ENCODE results near the gene PECR. TPM values are rescaled to one million over a fixed set of nuclear protein-coding genes. Genes with fewer than 3 reads are reported as not detected.

The PECR gene
- total RNA-seq (28.0 TPM), polyA plus RNA-seq (10 to 100 TPM; 43.2 to 73.8 (median 49.0) TPM)

DNA sequence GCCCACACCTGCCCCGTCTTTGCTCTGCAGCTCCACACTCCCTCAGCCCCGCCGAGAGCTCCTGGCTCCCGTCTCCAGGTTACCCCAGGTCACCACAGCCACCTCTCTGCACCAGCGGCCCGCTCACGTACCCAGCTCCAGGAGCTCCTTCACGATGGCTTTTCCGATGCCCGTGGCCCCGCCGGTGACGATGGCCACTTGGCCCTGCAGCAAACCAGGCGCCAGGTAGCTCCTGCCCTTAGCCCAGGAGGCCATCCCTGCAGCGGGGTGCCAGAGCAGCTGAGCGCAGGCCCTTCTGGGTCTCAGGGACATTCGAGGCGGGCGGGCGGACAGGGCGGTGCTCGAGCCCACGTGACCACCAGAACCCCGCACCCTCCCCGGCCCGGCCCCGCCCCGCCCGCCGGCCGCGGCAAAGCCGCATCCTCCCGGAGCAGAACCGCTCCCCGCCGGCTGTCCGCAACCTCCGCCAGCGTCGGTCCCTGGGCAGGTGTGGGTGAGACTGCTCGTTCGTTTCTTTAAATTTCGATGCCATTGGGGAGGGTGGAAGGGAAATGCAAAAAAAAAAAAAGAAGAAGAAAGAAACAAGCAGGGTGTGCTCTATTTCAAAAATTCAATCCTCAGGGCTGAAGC is at the start of gene PECR, which contains the start of gene TMEM169:
Gene PECR (minus strand): TSS at position 323 of the 630 bp plus-strand sequence. CDS start 68 bp downstream, at position 255.
Gene TMEM169 (plus strand): TSS at position 433 of the 630 bp plus-strand sequence. CDS start 14,045 bp downstream, outside the sequence.
- H3K27me3 ChIP-seq (ENCODE audit: control insufficient read depth, insufficient read depth, low read length): no peaks in the 10 kb centered on the region
- peak within 1 kb of the TSS; percentile 94 for H3K4me3 ChIP-seq (ENCODE audit: low read depth, low read length)
- no peaks in the 10 kb centered on the region for H3K27me3 Mint-ChIP-seq
- H3K36me3 ChIP-seq (ENCODE audit: control insufficient read depth, insufficient read depth, low read length): no peaks in the 10 kb centered on the region
- peaks cover 24 to 76% (median 49%) of the 10 kb centered on the region in 4 donors for H3K4me1 Mint-ChIP-seq
- peak within 1 kb of the TSS; percentile 86 to 100 (median 98) for H3K4me3 Mint-ChIP-seq
- peak within 1 kb of the TSS; percentile 89 to 99 (median 90) for H3K27ac Mint-ChIP-seq
- peaks cover 57% of the 10 kb centered on the region for H3K4me1 ChIP-seq (ENCODE audit: control insufficient read depth, insufficient read depth, low read length, poor library complexity, severe bottlenecking)
- no peaks in the 10 kb centered on the region for H3K9me3 ChIP-seq (ENCODE audit: control insufficient read depth in 2 of 2, low read length in 2 of 2)
- peak within 1 kb of the TSS; percentile 82 for H3K27ac ChIP-seq (ENCODE audit: insufficient read depth, low read length, poor library complexity, severe bottlenecking)
- no peaks in the 10 kb centered on the region for H3K9me3 Mint-ChIP-seq
- ATAC-seq (ENCODE audit: low read depth in 2 of 2) (peak; percentile 81 to 87), DNase-seq (peak; percentile 73 to 88 (median 74))
- H3K36me3 Mint-ChIP-seq: peaks cover 1% of the 10 kb centered on the region

DNA sequence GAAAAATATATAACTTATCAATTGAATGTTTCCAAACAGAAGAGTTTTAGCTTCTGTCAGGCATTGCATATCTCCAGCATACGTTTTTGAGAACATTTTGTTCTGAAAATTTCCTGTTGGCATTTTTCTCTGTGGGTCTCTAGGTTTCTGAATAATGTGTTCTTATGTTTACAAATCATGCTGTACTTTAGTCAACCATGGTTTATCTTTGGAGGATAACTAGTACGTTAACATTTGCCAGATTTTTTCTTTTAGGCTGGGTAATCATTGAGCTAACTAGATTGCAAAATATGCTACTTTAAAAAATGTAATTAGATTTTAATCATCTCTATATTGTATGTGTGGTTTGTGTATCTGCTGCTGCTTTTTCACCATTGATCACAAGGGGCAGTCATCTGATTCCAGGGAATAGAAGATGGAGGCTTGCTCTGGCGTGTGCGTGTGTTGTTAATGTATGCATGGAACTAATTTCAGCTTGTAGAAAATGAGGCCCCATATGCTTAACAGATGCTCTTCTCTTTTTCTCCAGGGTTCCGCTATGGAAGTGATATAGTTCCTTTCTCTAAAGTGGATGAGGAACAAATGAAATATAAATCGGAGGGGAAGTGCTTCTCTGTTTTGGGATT is 48.9 kb upstream of the PECR start:
- Histone ChIP-seq H3K27me3 (ENCODE audit: control insufficient read depth, insufficient read depth, low read length) (no peaks in the 10 kb centered on the region), H3K36me3 (ENCODE audit: control insufficient read depth, insufficient read depth, low read length) (peaks cover 94% of the 10 kb centered on the region), H3K9me3 (ENCODE audit: control insufficient read depth in 2 of 2, low read length in 2 of 2) (no peaks in the 10 kb centered on the region), H3K4me1 (ENCODE audit: control insufficient read depth, insufficient read depth, low read length, poor library complexity, severe bottlenecking) (peaks cover 31% of the 10 kb centered on the region), H3K4me3 (ENCODE audit: low read depth, low read length) (peak overlapping the region; percentile 45), H3K27ac (ENCODE audit: insufficient read depth, low read length, poor library complexity, severe bottlenecking) (no peak overlapping the region)
- Mint-ChIP-seq H3K4me1 (peaks cover 48 to 70% (median 54%) of the 10 kb centered on the region in 4 donors), H3K27me3 (no peaks in the 10 kb centered on the region), H3K27ac (peak overlapping the region in 1 of 3 donors; percentile 55), H3K36me3 (peaks cover 72% of the 10 kb centered on the region), H3K9me3 (no peaks in the 10 kb centered on the region), H3K4me3 (no peak overlapping the region)
- ATAC-seq (ENCODE audit: low read depth in 2 of 2) (no peak), DNase-seq (no peak)

DNA sequence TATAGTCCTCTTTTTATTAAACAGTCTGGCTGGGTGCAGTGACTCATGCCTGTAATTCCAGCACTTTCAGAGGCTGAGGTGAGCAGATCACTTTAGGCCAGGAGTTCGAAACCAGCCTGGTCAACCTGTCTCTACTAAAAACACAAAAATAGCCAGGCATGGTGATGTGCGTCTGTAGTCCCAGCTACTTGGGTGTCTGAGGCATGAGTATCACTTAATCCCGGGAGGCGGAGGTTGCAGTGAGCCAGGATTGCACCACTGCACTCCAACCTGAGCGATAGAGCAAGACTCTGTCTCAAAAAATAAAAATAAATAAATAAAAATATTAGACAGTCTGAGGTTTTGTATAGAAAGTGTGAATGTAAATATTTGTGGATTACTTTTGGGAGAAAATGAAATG is 45.3 kb upstream of the PECR start:
- Mint-ChIP-seq H3K27ac (peak overlapping the region in 2 of 3 donors; percentile 32 to 46), H3K36me3 (peaks cover 65% of the 10 kb centered on the region)
- no peak for DNase-seq

GRCh38 chr2:216121255-216121654 is 39.6 kb upstream of the PECR start:
- H3K36me3 Mint-ChIP-seq: peaks cover 60% of the 10 kb centered on the region
- H3K27me3 Mint-ChIP-seq: no peaks in the 10 kb centered on the region
- H3K9me3 ChIP-seq (ENCODE audit: control insufficient read depth in 2 of 2, low read length in 2 of 2): no peaks in the 10 kb centered on the region
- no peak overlapping the region for H3K4me3 ChIP-seq (ENCODE audit: low read depth, low read length)
- H3K4me1 ChIP-seq (ENCODE audit: control insufficient read depth, insufficient read depth, low read length, poor library complexity, severe bottlenecking): peaks cover 42% of the 10 kb centered on the region
- no peaks in the 10 kb centered on the region for H3K27me3 ChIP-seq (ENCODE audit: control insufficient read depth, insufficient read depth, low read length)
- no peaks in the 10 kb centered on the region for H3K9me3 Mint-ChIP-seq
- peak overlapping the region; percentile 40 to 78 (median 73) for H3K27ac Mint-ChIP-seq
- H3K27ac ChIP-seq (ENCODE audit: insufficient read depth, low read length, poor library complexity, severe bottlenecking): peak overlapping the region; percentile 7
- H3K36me3 ChIP-seq (ENCODE audit: control insufficient read depth, insufficient read depth, low read length): peaks cover 90% of the 10 kb centered on the region
- no peak for DNase-seq
- ATAC-seq (ENCODE audit: low read depth in 2 of 2): no peak
- peaks cover 32 to 81% (median 46%) of the 10 kb centered on the region in 4 donors for H3K4me1 Mint-ChIP-seq
- peak overlapping the region in 2 of 4 donors; percentile 15 to 48 for H3K4me3 Mint-ChIP-seq

More for the DNA sequence above, 45.3 kb upstream of the PECR start:
- no peak for ATAC-seq (ENCODE audit: low read depth in 2 of 2)
- Histone ChIP-seq H3K4me3 (ENCODE audit: low read depth, low read length) (no peak overlapping the region), H3K9me3 (ENCODE audit: control insufficient read depth in 2 of 2, low read length in 2 of 2) (no peaks in the 10 kb centered on the region), H3K27ac (ENCODE audit: insufficient read depth, low read length, poor library complexity, severe bottlenecking) (no peak overlapping the region), H3K4me1 (ENCODE audit: control insufficient read depth, insufficient read depth, low read length, poor library complexity, severe bottlenecking) (peaks cover 30% of the 10 kb centered on the region), H3K27me3 (ENCODE audit: control insufficient read depth, insufficient read depth, low read length) (no peaks in the 10 kb centered on the region), H3K36me3 (ENCODE audit: control insufficient read depth, insufficient read depth, low read length) (peaks cover 92% of the 10 kb centered on the region)
- Mint-ChIP-seq H3K27me3 (no peaks in the 10 kb centered on the region), H3K9me3 (no peaks in the 10 kb centered on the region), H3K4me1 (peaks cover 33 to 74% (median 37%) of the 10 kb centered on the region in 4 donors), H3K4me3 (no peak overlapping the region)

DNA sequence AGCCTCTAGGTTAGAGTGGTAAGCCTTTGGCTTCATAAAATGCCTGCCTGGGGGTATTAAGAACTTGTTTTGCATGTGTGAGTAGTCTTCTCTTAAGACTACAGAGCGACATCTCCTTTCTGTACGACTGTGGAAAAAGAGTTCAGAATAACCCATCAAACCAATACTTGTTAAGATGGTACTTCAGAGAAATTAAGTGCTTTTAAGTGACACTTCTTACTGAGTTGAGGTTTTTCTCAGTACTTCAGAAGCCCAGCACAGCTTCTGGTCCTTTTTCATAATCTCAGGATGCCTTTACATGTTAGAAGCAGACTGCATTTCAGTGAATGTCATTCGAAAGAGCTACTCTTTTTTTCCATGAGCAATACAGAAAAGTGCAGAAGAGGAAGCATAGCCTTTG is 38.4 kb upstream of the PECR start:
- Mint-ChIP-seq H3K9me3 (no peaks in the 10 kb centered on the region), H3K27ac (peak overlapping the region; percentile 27 to 66 (median 36)), H3K4me1 (peaks cover 38 to 82% (median 48%) of the 10 kb centered on the region in 4 donors), H3K36me3 (peaks cover 56% of the 10 kb centered on the region), H3K4me3 (peak overlapping the region in 3 of 4 donors; percentile 2 to 62 (median 8)), H3K27me3 (no peaks in the 10 kb centered on the region)
- Histone ChIP-seq H3K4me3 (ENCODE audit: low read depth, low read length) (peak overlapping the region; percentile 16), H3K4me1 (ENCODE audit: control insufficient read depth, insufficient read depth, low read length, poor library complexity, severe bottlenecking) (peaks cover 54% of the 10 kb centered on the region), H3K27ac (ENCODE audit: insufficient read depth, low read length, poor library complexity, severe bottlenecking) (peak overlapping the region; percentile 17), H3K27me3 (ENCODE audit: control insufficient read depth, insufficient read depth, low read length) (no peaks in the 10 kb centered on the region), H3K36me3 (ENCODE audit: control insufficient read depth, insufficient read depth, low read length) (peaks cover 86% of the 10 kb centered on the region), H3K9me3 (ENCODE audit: control insufficient read depth in 2 of 2, low read length in 2 of 2) (no peaks in the 10 kb centered on the region)
- ATAC-seq (ENCODE audit: low read depth in 2 of 2): peak; percentile 79 to 80
- DNase-seq: peak in 1 of 3 donors; percentile 88

GRCh38 chr2:216119146-216119545 is 37.5 kb upstream of the PECR start:
- DNase-seq (no peak), ATAC-seq (ENCODE audit: low read depth in 2 of 2) (no peak)
- H3K9me3 Mint-ChIP-seq: no peaks in the 10 kb centered on the region
- no peak overlapping the region for H3K27ac ChIP-seq (ENCODE audit: insufficient read depth, low read length, poor library complexity, severe bottlenecking)
- H3K9me3 ChIP-seq (ENCODE audit: control insufficient read depth in 2 of 2, low read length in 2 of 2): no peaks in the 10 kb centered on the region
- H3K4me1 Mint-ChIP-seq: peaks cover 46 to 84% (median 52%) of the 10 kb centered on the region in 4 donors
- H3K27ac Mint-ChIP-seq: peak overlapping the region in 1 of 3 donors; percentile 59
- H3K27me3 Mint-ChIP-seq: no peaks in the 10 kb centered on the region
- peak overlapping the region in 2 of 4 donors; percentile 15 to 48 for H3K4me3 Mint-ChIP-seq
- H3K4me1 ChIP-seq (ENCODE audit: control insufficient read depth, insufficient read depth, low read length, poor library complexity, severe bottlenecking): peaks cover 59% of the 10 kb centered on the region
- H3K36me3 ChIP-seq (ENCODE audit: control insufficient read depth, insufficient read depth, low read length): peaks cover 78% of the 10 kb centered on the region
- H3K27me3 ChIP-seq (ENCODE audit: control insufficient read depth, insufficient read depth, low read length): no peaks in the 10 kb centered on the region
- peak overlapping the region; percentile 1 for H3K4me3 ChIP-seq (ENCODE audit: low read depth, low read length)
- H3K36me3 Mint-ChIP-seq: peaks cover 57% of the 10 kb centered on the region

GRCh38 chr2:216118474-216118873 is 36.9 kb upstream of the PECR start:
- Mint-ChIP-seq H3K27ac (peak overlapping the region; percentile 54 to 77 (median 59)), H3K27me3 (no peaks in the 10 kb centered on the region), H3K9me3 (no peaks in the 10 kb centered on the region), H3K36me3 (peaks cover 56% of the 10 kb centered on the region), H3K4me1 (peaks cover 50 to 89% (median 55%) of the 10 kb centered on the region in 4 donors), H3K4me3 (peak overlapping the region in 1 of 4 donors; percentile 11)
- Histone ChIP-seq H3K4me3 (ENCODE audit: low read depth, low read length) (no peak overlapping the region), H3K9me3 (ENCODE audit: control insufficient read depth in 2 of 2, low read length in 2 of 2) (no peaks in the 10 kb centered on the region), H3K36me3 (ENCODE audit: control insufficient read depth, insufficient read depth, low read length) (peaks cover 78% of the 10 kb centered on the region), H3K4me1 (ENCODE audit: control insufficient read depth, insufficient read depth, low read length, poor library complexity, severe bottlenecking) (peaks cover 64% of the 10 kb centered on the region), H3K27me3 (ENCODE audit: control insufficient read depth, insufficient read depth, low read length) (no peaks in the 10 kb centered on the region), H3K27ac (ENCODE audit: insufficient read depth, low read length, poor library complexity, severe bottlenecking) (no peak overlapping the region)
- DNase-seq: no peak
- ATAC-seq (ENCODE audit: low read depth in 2 of 2): no peak
